Keratinocyte (primary cell): Measurements from ENCODE around the gene TBC1D20. TPM values are rescaled to one million over a fixed set of nuclear protein-coding genes. Genes with fewer than 3 reads are reported as not detected.

Experiments
- DNase-seq: peaks from one replicate; pipeline ENCODE4 v3.0.0-alpha.2; 2011; ENCODE audit warnings: low read depth, missing footprints, low spot score
- FAIRE-seq: peaks from 2 replicates; lab custom pipeline; 2011; peaks lifted over from hg19 to GRCh38; lab: Jason Lieb, UNC
- H2AFZ ChIP-seq: 2 replicates; pipeline ENCODE4 v1.6.0; 2012; ENCODE audit warnings: low read length, control low read depth, inconsistent platforms; ENCODE audit not compliant: control insufficient read depth
- H3K27ac ChIP-seq: 2 replicates; pipeline ENCODE4 v1.5.1; 2011; ENCODE audit warnings: low read length; ENCODE audit not compliant: control insufficient read depth, insufficient read depth
- H3K27me3 ChIP-seq: 3 replicates; pipeline ENCODE4 v1.6.0; 2011; ENCODE audit warnings: low read length; ENCODE audit not compliant: control insufficient read depth, insufficient read depth; ENCODE audit errors: extremely low read depth
- H3K36me3 ChIP-seq, 2 experiments: 2 replicates in 1 of 2; 3 replicates in 1 of 2; pipeline ENCODE4 v1.5.1; 2011; ENCODE audit warnings: low read length in 2 of 2, mild to moderate bottlenecking in 1 of 2; ENCODE audit not compliant: control insufficient read depth in 2 of 2, insufficient read depth in 2 of 2; ENCODE audit errors: extremely low read depth in 1 of 2
- H3K4me1 ChIP-seq: 3 replicates; pipeline ENCODE4 v1.5.1; 2011; ENCODE audit warnings: low read length; ENCODE audit not compliant: control insufficient read depth, insufficient read depth; ENCODE audit errors: extremely low read depth
- H3K4me2 ChIP-seq: 3 replicates; pipeline ENCODE4 v1.6.0; 2011; ENCODE audit warnings: low read depth, low read length; ENCODE audit not compliant: control insufficient read depth, insufficient read depth; ENCODE audit errors: extremely low read depth
- H3K4me3 ChIP-seq, 3 experiments: fragments of 200-600 bp in 1 of 3; sonication (generic) in 1 of 3; 2 replicates in 2 of 3; 3 replicates in 1 of 3; pipeline ENCODE4 v1.5.1; 2011 to 2016; ENCODE audit warnings: low read length in 3 of 3, mild to moderate bottlenecking in 3 of 3, control low read depth in 2 of 3, inconsistent platforms in 1 of 3, low read depth in 1 of 3, mixed read lengths in 1 of 3, mixed run types in 1 of 3, moderate library complexity in 1 of 3; ENCODE audit not compliant: control insufficient read depth in 2 of 3, insufficient read depth in 2 of 3; ENCODE audit errors: extremely low read depth in 1 of 3
- H3K79me2 ChIP-seq: 2 replicates; pipeline ENCODE4 v1.6.0; 2012; ENCODE audit warnings: low read length; ENCODE audit not compliant: control insufficient read depth, insufficient read depth
- H3K9ac ChIP-seq: 3 replicates; pipeline ENCODE4 v1.6.0; 2011; ENCODE audit warnings: low read length; ENCODE audit not compliant: control insufficient read depth, insufficient read depth; ENCODE audit errors: extremely low read depth
- H3K9me1 ChIP-seq: 3 replicates; pipeline ENCODE4 v1.6.0; 2011; ENCODE audit warnings: low read length; ENCODE audit not compliant: control insufficient read depth, insufficient read depth; ENCODE audit errors: extremely low read depth
- H3K9me3 ChIP-seq: 2 replicates; pipeline ENCODE4 v1.5.1; 2012; ENCODE audit warnings: low read depth, low read length; ENCODE audit not compliant: control insufficient read depth
- H4K20me1 ChIP-seq: 3 replicates; pipeline ENCODE4 v1.6.0; 2011; ENCODE audit warnings: low read length; ENCODE audit not compliant: control insufficient read depth, insufficient read depth; ENCODE audit errors: extremely low read depth
- EZH2 ChIP-seq: IDR thresholded peaks from one replicate; pipeline ENCODE4 v1.6.1; 2012; ENCODE audit warnings: inconsistent platforms, mild to moderate bottlenecking, low read length, moderate library complexity
- dilution Hi-C: fragments of 300-500 bp; cut with MboI; formaldehyde crosslinking; loops from one replicate; pipeline ENCODE4 v1.7.0; 2020; ENCODE audit warnings: low sequenced_read_pairs; ENCODE audit not compliant: extremely low pct_ligation_motif_present
- polyA plus RNA-seq, 5 experiments: library from polyadenylated mRNA; depleted of rRNA in 3 of 5; stranded (reverse) in 3 of 5; stranded (forward) in 1 of 5; unstranded in 1 of 5; fragments of >200 nt; gene quantifications; 1 replicate in 1 of 5; 2 replicates in 3 of 5; 3 replicates in 1 of 5; pipeline versions ENCODE4 v1.2.1 to v1.2.3, GENCODE V29; 2011 to 2012; ENCODE audit warnings: missing spikeins in 2 of 5, low read depth in 1 of 5, low replicate concordance in 1 of 5
- TF ChIP-seq, protein P1 (sequence below), 3 experiments: IDR thresholded peaks in 1 of 3; conservative IDR thresholded peaks in 1 of 3; optimal IDR thresholded peaks in 1 of 3; 2 replicates in 2 of 3; 3 replicates in 1 of 3; pipeline versions ENCODE3 to v1.5.1; 2011; ENCODE audit warnings: low read length in 3 of 3, mild to moderate bottlenecking in 3 of 3, moderate library complexity in 2 of 3, control low read depth in 1 of 3, inconsistent platforms in 1 of 3; ENCODE audit not compliant: insufficient read depth in 2 of 3; ENCODE audit errors: extremely low read depth in 1 of 3

Gene TBC1D20
- polyA plus RNA-seq, 1 donor (not counting 4 experiments of a cell fraction or from before 2014, with no cell fraction given) = 24.5 TPM

DNA sequence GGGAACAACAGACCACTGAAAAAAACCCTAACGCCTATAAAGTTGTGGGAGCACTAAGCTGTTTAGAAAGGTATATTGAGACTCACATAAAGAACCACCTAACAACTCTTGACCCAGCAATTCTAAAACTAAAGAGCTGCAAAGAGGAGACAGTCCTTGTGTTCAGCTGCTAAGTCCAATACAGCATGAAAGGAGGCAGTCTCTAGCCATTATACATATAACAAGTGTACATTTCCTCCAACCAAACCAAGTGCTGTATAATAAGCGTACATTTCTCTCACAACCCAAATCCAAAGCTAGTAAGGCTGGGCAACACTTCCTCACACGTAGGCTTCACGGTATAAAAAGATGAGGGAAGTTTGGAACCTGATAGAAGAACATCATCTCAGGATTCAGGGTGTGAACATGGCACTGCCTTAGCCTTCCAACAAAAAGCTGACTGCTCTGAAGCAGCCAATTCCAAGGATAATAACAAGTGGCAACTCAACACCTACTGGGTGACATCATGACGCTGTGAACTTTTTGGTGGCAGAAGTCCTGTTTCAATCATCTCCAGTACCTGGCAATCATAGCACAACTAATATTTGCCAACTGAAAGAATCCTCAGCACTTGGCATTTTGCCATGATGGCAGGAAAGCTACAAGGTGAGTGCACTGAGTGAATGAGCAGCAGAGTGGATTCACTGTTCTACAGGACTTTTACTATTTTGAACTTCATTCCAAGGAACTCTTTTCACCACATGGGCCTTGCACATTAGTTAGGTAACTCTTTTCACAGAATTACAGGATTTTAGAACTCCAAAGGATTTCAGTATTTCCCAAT, 16.6 kb downstream of the TBC1D20 start:
- Histone ChIP-seq H3K36me3 (peaks cover 16 to 31% of the 10 kb centered on the region in 2 experiments), H3K9me3 (no peaks in the 10 kb centered on the region), H3K4me2 (no peak overlapping the region), H3K79me2 (peaks cover 22% of the 10 kb centered on the region), H4K20me1 (peaks cover 3% of the 10 kb centered on the region), H3K4me1 (no peaks in the 10 kb centered on the region), H3K27me3 (no peaks in the 10 kb centered on the region), H3K9me1 (no peaks in the 10 kb centered on the region), H3K4me3 (no peak overlapping the region), H3K9ac (no peak overlapping the region), H2AFZ (no peak overlapping the region), H3K27ac (no peak overlapping the region)
- no peak for TF ChIP-seq EZH2
- FAIRE-seq (no peak), DNase-seq (no peak)
- dilution Hi-C loops = no loop called here

DNA sequence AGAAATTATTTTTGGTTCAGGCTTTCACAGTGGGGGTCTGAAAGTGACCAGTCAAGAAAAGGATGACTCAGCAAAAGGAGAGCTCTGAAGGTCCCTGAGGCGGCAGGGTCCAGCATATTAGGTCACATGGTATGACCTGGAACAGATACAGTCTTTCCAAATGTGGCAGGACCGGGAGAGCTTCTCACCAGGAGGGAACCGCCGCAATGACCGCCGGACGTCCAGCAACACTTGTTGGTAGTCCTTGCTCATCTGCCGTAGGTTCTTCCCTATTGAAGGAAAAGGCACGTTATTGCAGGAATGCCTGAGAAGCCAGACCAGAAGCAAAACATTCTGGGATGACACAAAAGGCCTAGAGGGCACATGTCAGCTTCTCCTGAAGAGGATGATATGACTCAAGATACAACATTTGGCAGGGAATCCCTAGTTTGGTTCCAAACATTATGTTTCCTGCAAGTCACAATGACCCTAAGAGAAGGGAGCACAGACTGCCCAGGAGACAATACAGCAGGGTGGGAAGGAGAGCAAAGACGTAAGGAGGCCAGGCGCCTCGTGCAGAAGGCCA, 17.4 kb downstream of the TBC1D20 start:
- Histone ChIP-seq H3K4me2 (no peak overlapping the region), H3K9me1 (no peaks in the 10 kb centered on the region), H3K27me3 (no peaks in the 10 kb centered on the region), H3K9ac (no peak overlapping the region), H3K4me1 (no peaks in the 10 kb centered on the region), H2AFZ (no peak overlapping the region), H3K4me3 (no peak overlapping the region), H3K79me2 (peaks cover 14% of the 10 kb centered on the region), H3K36me3 (peaks cover 20 to 37% of the 10 kb centered on the region in 2 experiments), H3K9me3 (no peaks in the 10 kb centered on the region), H3K27ac (no peak overlapping the region), H4K20me1 (peaks cover 3% of the 10 kb centered on the region)
- DNase-seq (no peak), FAIRE-seq (peak; percentile 67)
- dilution Hi-C loops = no loop called here
- TF ChIP-seq, protein P1, sequence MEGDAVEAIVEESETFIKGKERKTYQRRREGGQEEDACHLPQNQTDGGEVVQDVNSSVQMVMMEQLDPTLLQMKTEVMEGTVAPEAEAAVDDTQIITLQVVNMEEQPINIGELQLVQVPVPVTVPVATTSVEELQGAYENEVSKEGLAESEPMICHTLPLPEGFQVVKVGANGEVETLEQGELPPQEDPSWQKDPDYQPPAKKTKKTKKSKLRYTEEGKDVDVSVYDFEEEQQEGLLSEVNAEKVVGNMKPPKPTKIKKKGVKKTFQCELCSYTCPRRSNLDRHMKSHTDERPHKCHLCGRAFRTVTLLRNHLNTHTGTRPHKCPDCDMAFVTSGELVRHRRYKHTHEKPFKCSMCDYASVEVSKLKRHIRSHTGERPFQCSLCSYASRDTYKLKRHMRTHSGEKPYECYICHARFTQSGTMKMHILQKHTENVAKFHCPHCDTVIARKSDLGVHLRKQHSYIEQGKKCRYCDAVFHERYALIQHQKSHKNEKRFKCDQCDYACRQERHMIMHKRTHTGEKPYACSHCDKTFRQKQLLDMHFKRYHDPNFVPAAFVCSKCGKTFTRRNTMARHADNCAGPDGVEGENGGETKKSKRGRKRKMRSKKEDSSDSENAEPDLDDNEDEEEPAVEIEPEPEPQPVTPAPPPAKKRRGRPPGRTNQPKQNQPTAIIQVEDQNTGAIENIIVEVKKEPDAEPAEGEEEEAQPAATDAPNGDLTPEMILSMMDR (optimal IDR thresholded peaks at IDR 0.05 in 1 of 3, IDR thresholded peaks at IDR 0.05 in 1 of 3, conservative IDR thresholded peaks at IDR 0.05 in 1 of 3; ENCODE audit: extremely low read depth in 1 of 3, insufficient read depth in 2 of 3, low read length in 3 of 3) = no peak
- no peak for TF ChIP-seq EZH2
